ENCODE measurements around the gene ZCCHC7. TPM values are rescaled to one million over a fixed set of nuclear protein-coding genes. Genes with fewer than 3 reads are reported as not detected.
A peak's percentile ranks its signal among the peaks of the same experiment; 100 is the strongest.

ZCCHC7 gene
- total and polyA plus RNA-seq, 9 of the 15 experiments (the other 6 are each of a cell fraction or from before 2014, with no cell fraction given) = 34.1 to 68.9 (median 48.8) TPM

- H3K36me3 ChIP-seq (ENCODE audit: control insufficient read depth, insufficient read depth, low read length) = peaks cover 58% of the 10 kb centered on the region
- intact Hi-C loops (cut with micrococcal nuclease) = no loop called here
- H3K4me3 ChIP-seq = no peak overlapping the region
- no TSS peak for BruUV-seq (replicated peaks)
- no peak overlapping the region for H3K9ac ChIP-seq (ENCODE audit: insufficient read depth in 1 of 2, low read depth in 2 of 2, low read length in 2 of 2)
- H3K9me3 ChIP-seq (replicated peaks; ENCODE audit: control insufficient read depth, insufficient read depth, low read depth, low read length) = no peaks in the 10 kb centered on the region
- no peaks in the 10 kb centered on the region for H4K20me1 ChIP-seq (replicated peaks; ENCODE audit: control insufficient read depth, insufficient read depth, low read length)
- DNase-seq (ENCODE audit: extremely low read depth in 1 of 4, low spot score in 3 of 4) = peak in 1 of 4 experiments; percentile 32
- H3K27me3 ChIP-seq (ENCODE audit: control insufficient read depth in 2 of 2, insufficient read depth in 2 of 2, low read length in 2 of 2) = no peaks in the 10 kb centered on the region
- no peak for FAIRE-seq
- no peak overlapping the region for H3K4me2 ChIP-seq (ENCODE audit: insufficient read depth, low read length)
- in situ Hi-C loops (cut with MboI) = no loop called here
- CTCF ChIA-PET (ENCODE audit: low intra/inter-chr PET ratio) = no interaction called here
- H2AFZ ChIP-seq (ENCODE audit: low read depth, low read length) = no peak overlapping the region
- POLR2A ChIA-PET = interaction anchor here (0.6 kb wide), 1 partner anchor 41 kb away, joined by 3 read pairs; no protein-coding TSS in a partner anchor
- no peaks in the 10 kb centered on the region for H3K9me1 ChIP-seq (ENCODE audit: control insufficient read depth, insufficient read depth, low read length)
- TF ChIP-seq RBM22 (IDR thresholded peaks at IDR 0.05; ENCODE audit: low read depth, low read length, poor library complexity, severe bottlenecking) = no peak
- TF ChIP-seq, protein P1, sequence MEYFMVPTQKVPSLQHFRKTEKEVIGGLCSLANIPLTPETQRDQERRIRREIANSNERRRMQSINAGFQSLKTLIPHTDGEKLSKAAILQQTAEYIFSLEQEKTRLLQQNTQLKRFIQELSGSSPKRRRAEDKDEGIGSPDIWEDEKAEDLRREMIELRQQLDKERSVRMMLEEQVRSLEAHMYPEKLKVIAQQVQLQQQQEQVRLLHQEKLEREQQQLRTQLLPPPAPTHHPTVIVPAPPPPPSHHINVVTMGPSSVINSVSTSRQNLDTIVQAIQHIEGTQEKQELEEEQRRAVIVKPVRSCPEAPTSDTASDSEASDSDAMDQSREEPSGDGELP (CRISPR knock-in tag; IDR thresholded peaks at IDR 0.05; ENCODE audit: borderline replicate concordance) = peak; percentile 25; the same call in 1 of the 2 replicates
- TF ChIP-seq U2AF2 (optimal IDR thresholded peaks at IDR 0.05; ENCODE audit: low read depth, low read length) = no peak
- TF ChIP-seq, protein P2, sequence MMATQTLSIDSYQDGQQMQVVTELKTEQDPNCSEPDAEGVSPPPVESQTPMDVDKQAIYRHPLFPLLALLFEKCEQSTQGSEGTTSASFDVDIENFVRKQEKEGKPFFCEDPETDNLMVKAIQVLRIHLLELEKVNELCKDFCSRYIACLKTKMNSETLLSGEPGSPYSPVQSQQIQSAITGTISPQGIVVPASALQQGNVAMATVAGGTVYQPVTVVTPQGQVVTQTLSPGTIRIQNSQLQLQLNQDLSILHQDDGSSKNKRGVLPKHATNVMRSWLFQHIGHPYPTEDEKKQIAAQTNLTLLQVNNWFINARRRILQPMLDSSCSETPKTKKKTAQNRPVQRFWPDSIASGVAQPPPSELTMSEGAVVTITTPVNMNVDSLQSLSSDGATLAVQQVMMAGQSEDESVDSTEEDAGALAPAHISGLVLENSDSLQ (IDR thresholded peaks at IDR 0.05) = peak; percentile 18; the same call in 1 of the 2 replicates
- no peak for TF ChIP-seq ZBTB12 (CRISPR knock-in tag; IDR thresholded peaks at IDR 0.05)
- 0 out of 2 replicates have a peak, but pooled peaks have one; percentile 0 for TF ChIP-seq ZNF316 (IDR thresholded peaks at IDR 0.05)
- no peak for TF ChIP-seq STAT5A (IDR thresholded peaks at IDR 0.05; ENCODE audit: borderline replicate concordance, low read length)
- no peak for TF ChIP-seq GATAD2B (IDR thresholded peaks at IDR 0.05; ENCODE audit: borderline replicate concordance)
- peak; percentile 46; the same call in 1 of the 3 replicates for ATAC-seq
- 70% methylated on average over 6 of the region's 6 CpGs for WGBS (ENCODE audit: insufficient coverage, low coverage, missing lambda C conversion rate)
- H3K4me1 ChIP-seq (replicated peaks in 1 of 2; ENCODE audit: control insufficient read depth in 2 of 2, insufficient read depth in 2 of 2, low read length in 2 of 2) = no peaks in the 10 kb centered on the region; a peak in 1 of 5 replicates
- peaks cover 59% of the 10 kb centered on the region for H3K79me2 ChIP-seq (ENCODE audit: control insufficient read depth, insufficient read depth, low read length)
- peak overlapping the region; percentile 32; the same call in 1 of the 3 replicates for H3K27ac ChIP-seq (ENCODE audit: extremely low read depth, low read depth, low read length)
These were observed 66.9 kb downstream of the ZCCHC7 start for GRCh38 chr9:37187292-37187691.
